KMS-11 (cell line): ENCODE data around the gene LZTS2.
A peak's percentile ranks its signal among the peaks of the same experiment; 100 is the strongest.

Source experiments
- H2AFZ ChIP-seq: fragments of 200-600 bp; sonication (generic); 2 replicates; pipeline ENCODE4 v1.6.1; 2016; ENCODE audit warnings: antibody characterized with exemption, mixed run types, low read depth
- H3K27ac ChIP-seq: fragments of 200-600 bp; sonication (generic); 2 replicates; pipeline ENCODE4 v1.6.1; 2016; ENCODE audit warnings: mild to moderate bottlenecking, mixed run types
- H3K27me3 ChIP-seq: fragments of 200-600 bp; sonication (generic); 2 replicates; pipeline ENCODE4 v1.6.1; 2017; ENCODE audit warnings: mild to moderate bottlenecking, low read depth, mixed run types, moderate library complexity; ENCODE audit not compliant: insufficient read depth
- H3K36me3 ChIP-seq: fragments of 200-600 bp; sonication (generic); 2 replicates; pipeline ENCODE4 v1.6.1; 2017; ENCODE audit warnings: mild to moderate bottlenecking, mixed run types; ENCODE audit not compliant: insufficient read depth
- H3K4me1 ChIP-seq: fragments of 200-600 bp; sonication (generic); 2 replicates; pipeline ENCODE4 v1.6.1; 2016; ENCODE audit warnings: mild to moderate bottlenecking, low read depth, mixed run types; ENCODE audit not compliant: poor library complexity, severe bottlenecking
- H3K4me2 ChIP-seq: fragments of 200-600 bp; sonication (generic); 2 replicates; pipeline ENCODE4 v1.7.0; 2016; ENCODE audit warnings: mild to moderate bottlenecking, mixed run types
- H3K4me3 ChIP-seq: fragments of 200-600 bp; sonication (generic); IDR thresholded peaks from 2 replicates; pipeline ENCODE4 v1.6.1; 2017; ENCODE audit warnings: low read depth, low read length, mixed read lengths; ENCODE audit not compliant: insufficient read depth
- H3K79me2 ChIP-seq: fragments of 200-600 bp; sonication (generic); 2 replicates; pipeline ENCODE4 v1.6.1; 2016; ENCODE audit warnings: low read depth, mixed run types; ENCODE audit not compliant: insufficient read depth
- H3K9ac ChIP-seq: fragments of 200-600 bp; sonication (generic); 2 replicates; pipeline ENCODE4 v1.6.1; 2016; ENCODE audit warnings: mild to moderate bottlenecking, mixed run types
- H4K20me1 ChIP-seq: fragments of 200-600 bp; sonication (generic); 2 replicates; pipeline ENCODE4 v1.6.1; 2016; ENCODE audit warnings: mild to moderate bottlenecking, mixed run types; ENCODE audit not compliant: insufficient read depth
- CTCF ChIP-seq: fragments of 200-600 bp; sonication (generic); conservative IDR thresholded peaks from 2 replicates; pipeline ENCODE4 v1.6.1; 2017; ENCODE audit warnings: low read depth, mild to moderate bottlenecking, antibody characterized with exemption, low read length, moderate library complexity, mixed read lengths

The LZTS2 gene

GRCh38 chr10:100968863-100969186 lies 30.8 kb upstream of the LZTS2 start:
- no peak overlapping the region for H3K27ac ChIP-seq
- H3K36me3 ChIP-seq, result no peaks in the 10 kb centered on the region
- peaks cover 8% of the 10 kb centered on the region for H3K4me1 ChIP-seq
- no peaks in the 10 kb centered on the region for H3K27me3 ChIP-seq
- H4K20me1 ChIP-seq, result no peaks in the 10 kb centered on the region
- H3K79me2 ChIP-seq, result no peaks in the 10 kb centered on the region
- peak overlapping the region; percentile 59; the same call in 1 of the 2 replicates for H2AFZ ChIP-seq
- no peak; the same call in 1 of the 2 replicates for TF ChIP-seq CTCF
- no peak overlapping the region for H3K9ac ChIP-seq
- peak overlapping the region; percentile 50; the same call in 1 of the 2 replicates for H3K4me2 ChIP-seq
- H3K4me3 ChIP-seq, result no peak overlapping the region

GRCh38 chr10:100969187-100970075 lies 30.2 kb upstream of the LZTS2 start, which contains the start of gene SEMA4G:
TSS of gene SEMA4G (plus strand) at chr10:100969504. CDS start at chr10:100972913, 3,409 bp downstream.
- no peak within 1 kb of the TSS for H3K27ac ChIP-seq
- peak within 1 kb of the TSS; percentile 77 for H3K4me2 ChIP-seq
- H3K27me3 ChIP-seq, result no peaks in the 10 kb centered on the region
- H3K9ac ChIP-seq, result no peak within 1 kb of the TSS
- H3K79me2 ChIP-seq, result no peaks in the 10 kb centered on the region
- peak within 1 kb of the TSS; percentile 64; the same call in 1 of the 2 replicates for H2AFZ ChIP-seq
- TF ChIP-seq CTCF, result peak; percentile 69; the same call in 1 of the 2 replicates
- no peaks in the 10 kb centered on the region for H3K36me3 ChIP-seq
- peaks cover 8% of the 10 kb centered on the region for H3K4me1 ChIP-seq
- H4K20me1 ChIP-seq, result no peaks in the 10 kb centered on the region
- no peak within 1 kb of the TSS for H3K4me3 ChIP-seq

- TF ChIP-seq CTCF, result no peak
- no peaks in the 10 kb centered on the region for H4K20me1 ChIP-seq
- peak overlapping the region; percentile 77; the same call in 1 of the 2 replicates for H3K4me2 ChIP-seq
- H3K27ac ChIP-seq, result no peak overlapping the region
- H3K4me3 ChIP-seq, result no peak overlapping the region
- no peak overlapping the region for H2AFZ ChIP-seq
- H3K9ac ChIP-seq, result no peak overlapping the region
- H3K79me2 ChIP-seq, result no peaks in the 10 kb centered on the region
- H3K27me3 ChIP-seq, result no peaks in the 10 kb centered on the region
- H3K36me3 ChIP-seq, result no peaks in the 10 kb centered on the region
- peaks cover 8% of the 10 kb centered on the region for H3K4me1 ChIP-seq
Measured at GRCh38 chr10:100970076-100970913, 29.3 kb upstream of the LZTS2 start.

DNA sequence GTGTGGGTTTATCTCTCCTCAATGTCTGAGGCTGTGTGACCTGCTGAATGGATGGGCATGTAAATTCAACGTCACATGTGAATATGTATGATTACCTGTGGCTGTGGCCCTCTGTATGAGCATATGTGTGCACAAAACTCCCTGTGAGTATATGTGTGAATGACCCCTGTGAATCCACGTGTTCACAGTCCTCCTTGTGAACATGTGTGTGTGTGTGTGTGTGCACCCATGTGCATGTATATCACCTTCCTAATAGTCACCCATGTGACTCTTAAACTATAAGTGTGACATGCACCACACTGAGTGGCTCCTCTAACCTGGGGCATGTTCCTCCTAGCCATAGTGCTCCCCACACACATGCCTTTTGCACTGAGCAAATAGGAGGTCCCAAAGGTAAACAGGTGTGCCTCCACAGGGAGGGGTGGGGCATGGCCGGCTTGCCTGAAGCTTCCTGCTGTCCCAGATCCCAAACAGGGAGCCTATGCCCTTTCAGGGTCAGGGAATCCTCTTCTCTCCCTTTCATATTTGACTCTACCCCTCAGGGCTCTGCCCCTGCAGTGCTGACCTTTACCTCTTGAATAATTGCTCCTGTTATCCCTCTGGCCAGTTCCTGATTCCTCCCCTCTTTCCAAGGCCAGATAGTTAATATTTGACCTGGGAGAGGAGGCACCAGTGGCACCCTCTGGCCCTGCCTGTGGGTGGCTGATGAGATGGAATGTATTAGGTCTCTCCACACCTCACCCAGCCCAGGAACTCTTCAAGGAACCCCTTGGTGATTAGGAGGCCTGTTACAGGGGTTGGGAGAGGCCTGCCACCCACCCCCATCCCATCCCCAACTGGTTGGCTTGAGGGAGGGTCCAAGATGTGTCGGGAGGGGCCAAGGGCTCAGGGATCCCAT lies 28.4 kb upstream of the LZTS2 start:
- Histone ChIP-seq H2AFZ (no peak overlapping the region), H3K36me3 (no peaks in the 10 kb centered on the region), H3K4me3 (no peak overlapping the region), H3K4me1 (peaks cover 8% of the 10 kb centered on the region), H3K79me2 (no peaks in the 10 kb centered on the region), H4K20me1 (no peaks in the 10 kb centered on the region), H3K4me2 (no peak overlapping the region), H3K9ac (no peak overlapping the region), H3K27ac (no peak overlapping the region), H3K27me3 (no peaks in the 10 kb centered on the region)
- TF ChIP-seq CTCF, result no peak
